Chondrocyte (in vitro differentiated cells): ENCODE results near the gene CABLES1. TPM values are rescaled to one million over a fixed set of nuclear protein-coding genes. Genes with fewer than 3 reads are reported as not detected.

ENCODE experiments used
- DNase-seq: peaks from one replicate; pipeline ENCODE4 v3.0.0; 2021; ENCODE audit warnings: mixed read lengths, low spot score
- H3K27ac Mint-ChIP-seq: one replicate; pipeline ENCODE4 v1.8.0; 2021; ENCODE audit warnings: mild to moderate bottlenecking, moderate library complexity, mixed read lengths; ENCODE audit not compliant: unreplicated experiment
- H3K27me3 Mint-ChIP-seq: 2 replicates; pipeline ENCODE4 v1.8.0; 2021; ENCODE audit warnings: low read depth, mixed read lengths
- H3K36me3 Mint-ChIP-seq: 2 replicates; pipeline ENCODE4 v1.8.0; 2021; ENCODE audit warnings: low read depth, mixed read lengths
- H3K4me1 Mint-ChIP-seq: 2 replicates; pipeline ENCODE4 v1.8.0; 2021; ENCODE audit warnings: low read depth, mild to moderate bottlenecking, mixed read lengths
- H3K4me3 Mint-ChIP-seq: one replicate; pipeline ENCODE4 v1.8.0; 2021; ENCODE audit warnings: mild to moderate bottlenecking, moderate library complexity, mixed read lengths; ENCODE audit not compliant: unreplicated experiment
- H3K9me3 Mint-ChIP-seq: 2 replicates; pipeline ENCODE4 v1.8.0; 2021; ENCODE audit warnings: low read depth, mixed read lengths
- CTCF ChIP-seq: fragments of 200-600 bp; sonication (generic); IDR thresholded peaks from 2 replicates; pipeline ENCODE4 v1.5.0; 2021; ENCODE audit warnings: antibody characterized with exemption, mild to moderate bottlenecking, moderate library complexity
- total RNA-seq: library from RNA; stranded (reverse); gene quantifications from 3 replicates; pipeline ENCODE4 v1.2.1, GENCODE V29; 2021

The CABLES1 gene
- total RNA-seq, 1 donor from 2014 or later, result 29.3 TPM

GRCh38 chr18:23135550-23136325 is 453 bp downstream of the CABLES1 start:
- Mint-ChIP-seq H3K27ac (no peak overlapping the region), H3K9me3 (no peaks in the 10 kb centered on the region), H3K4me3 (peak overlapping the region; percentile 81), H3K36me3 (peaks cover 2% of the 10 kb centered on the region), H3K27me3 (no peaks in the 10 kb centered on the region), H3K4me1 (peaks cover 59% of the 10 kb centered on the region)
- DNase-seq, result no peak
- no peak for TF ChIP-seq CTCF

- DNase-seq, result no peak
- H3K4me1 Mint-ChIP-seq, result peaks cover 64% of the 10 kb centered on the region
Observed at GRCh38 chr18:23136326-23137096, 1.2 kb downstream of the CABLES1 start.

GRCh38 chr18:23137097-23137635 is 1.9 kb downstream of the CABLES1 start:
- no peak for TF ChIP-seq CTCF
- no peak for DNase-seq
- H3K4me3 Mint-ChIP-seq, result peak overlapping the region; percentile 81
- peaks cover 64% of the 10 kb centered on the region for H3K4me1 Mint-ChIP-seq
- H3K27ac Mint-ChIP-seq, result peak overlapping the region; percentile 75
- H3K27me3 Mint-ChIP-seq, result no peaks in the 10 kb centered on the region
- peaks cover 2% of the 10 kb centered on the region for H3K36me3 Mint-ChIP-seq
- no peaks in the 10 kb centered on the region for H3K9me3 Mint-ChIP-seq

More at GRCh38 chr18:23136326-23137096, 1.2 kb downstream of the CABLES1 start:
- H3K4me3 Mint-ChIP-seq, result peak overlapping the region; percentile 81
- peaks cover 2% of the 10 kb centered on the region for H3K36me3 Mint-ChIP-seq
- peak overlapping the region; percentile 75 for H3K27ac Mint-ChIP-seq
- no peaks in the 10 kb centered on the region for H3K9me3 Mint-ChIP-seq
- H3K27me3 Mint-ChIP-seq, result no peaks in the 10 kb centered on the region
- peak; percentile 16 for TF ChIP-seq CTCF

- H3K4me1 Mint-ChIP-seq, result peaks cover 66% of the 10 kb centered on the region
- no peak for DNase-seq
- no peak for TF ChIP-seq CTCF
- H3K27me3 Mint-ChIP-seq, result no peaks in the 10 kb centered on the region
- H3K4me3 Mint-ChIP-seq, result peak overlapping the region; percentile 81
- no peaks in the 10 kb centered on the region for H3K9me3 Mint-ChIP-seq
- H3K27ac Mint-ChIP-seq, result peak overlapping the region; percentile 49
- H3K36me3 Mint-ChIP-seq, result peaks cover 4% of the 10 kb centered on the region
Observed at GRCh38 chr18:23137788-23138216, 2.5 kb downstream of the CABLES1 start.

- Mint-ChIP-seq H3K36me3 (peaks cover 4% of the 10 kb centered on the region), H3K4me1 (peaks cover 73% of the 10 kb centered on the region), H3K27me3 (no peaks in the 10 kb centered on the region), H3K27ac (no peak overlapping the region), H3K9me3 (no peaks in the 10 kb centered on the region), H3K4me3 (peak overlapping the region; percentile 81)
- DNase-seq, result no peak
- TF ChIP-seq CTCF, result no peak
Observed at GRCh38 chr18:23138471-23138870, 3.2 kb downstream of the CABLES1 start.
